Smooth muscle cell (in vitro differentiated cells): ENCODE measurements around the gene KCNMA1. TPM values are rescaled to one million over a fixed set of nuclear protein-coding genes. Genes with fewer than 3 reads are reported as not detected.

ENCODE experiments used
- DNase-seq: peaks from one replicate; lab custom pipeline; 2025; ENCODE audit not compliant: unreplicated experiment; lab: John Stamatoyannopoulos, UW
- H2AFZ ChIP-seq: fragments of 200-600 bp; sonication (generic); 2 replicates; pipeline ENCODE4 v1.6.0; 2016; ENCODE audit warnings: antibody characterized with exemption, low read depth, mild to moderate bottlenecking
- H3F3A ChIP-seq: fragments of 200-600 bp; sonication (generic); 2 replicates; pipeline ENCODE4 v1.6.0; 2017; ENCODE audit warnings: antibody characterized with exemption, low read depth
- H3K27ac ChIP-seq: fragments of 200-600 bp; sonication (generic); 2 replicates; pipeline ENCODE4 v1.5.1; 2016; ENCODE audit warnings: low read depth, mild to moderate bottlenecking
- H3K27me3 ChIP-seq: fragments of 200-600 bp; sonication (generic); 2 replicates; pipeline ENCODE4 v1.6.1; 2016; ENCODE audit warnings: low read depth, mild to moderate bottlenecking
- H3K36me3 ChIP-seq: fragments of 200-600 bp; sonication (generic); 2 replicates; pipeline ENCODE4 v1.5.1; 2016; ENCODE audit warnings: low read depth
- H3K4me1 ChIP-seq: fragments of 200-600 bp; sonication (generic); 2 replicates; pipeline ENCODE4 v1.5.1; 2016; ENCODE audit warnings: low read depth
- H3K4me2 ChIP-seq: fragments of 200-600 bp; sonication (generic); 2 replicates; pipeline ENCODE4 v1.6.0; 2016; ENCODE audit warnings: mild to moderate bottlenecking
- H3K4me3 ChIP-seq: fragments of 200-600 bp; sonication (generic); 2 replicates; pipeline ENCODE4 v1.5.1; 2016; ENCODE audit warnings: mild to moderate bottlenecking
- H3K79me2 ChIP-seq: fragments of 200-600 bp; sonication (generic); 2 replicates; pipeline ENCODE4 v1.6.0; 2016; ENCODE audit warnings: low read depth, mild to moderate bottlenecking
- H3K9ac ChIP-seq: fragments of 200-600 bp; sonication (generic); 2 replicates; pipeline ENCODE4 v1.6.0; 2016; ENCODE audit warnings: low read depth
- H3K9me3 ChIP-seq: fragments of 200-600 bp; sonication (generic); replicated peaks from 2 replicates; pipeline ENCODE4 v1.5.1; 2016; ENCODE audit warnings: low read depth
- H4K20me1 ChIP-seq: fragments of 200-600 bp; sonication (generic); 2 replicates; pipeline ENCODE4 v1.6.0; 2016; ENCODE audit warnings: low read depth
- CTCF ChIP-seq: fragments of 200-600 bp; sonication (generic); IDR thresholded peaks from 2 replicates; pipeline ENCODE4 v1.5.1; 2017; ENCODE audit warnings: borderline replicate concordance, mild to moderate bottlenecking, antibody characterized with exemption; ENCODE audit not compliant: insufficient read depth, poor library complexity, severe bottlenecking
- WGBS: methylation state at CpG from one replicate; pipeline ENCODE4 v1.1.7; 2016; ENCODE audit warnings: low lambda C conversion rate; 5-methylcytosine and 5-hydroxymethylcytosine counted together
- polyA plus RNA-seq: library from polyadenylated mRNA; unstranded; fragments of >200 nt; fragmentation: Nextera tagmentation; extraction: Ambion mirVana; gene quantifications from 2 replicates; pipeline ENCODE4 v1.2.1, GENCODE V29; 2016
- total RNA-seq: library from RNA; depleted of rRNA; stranded (reverse); fragments of >200 nt; gene quantifications from 2 replicates; pipeline ENCODE4 v1.2.3, GENCODE V29; 2014

Gene KCNMA1
- total and polyA plus RNA-seq, 2 experiments from 2014 or later = 9.1 to 23.4 TPM

- H3K4me3 ChIP-seq = no peak overlapping the region
- H3K4me2 ChIP-seq = peak overlapping the region; percentile 37
- H3K36me3 ChIP-seq = no peaks in the 10 kb centered on the region
- H3K27ac ChIP-seq = peak overlapping the region; percentile 43
- H3K4me1 ChIP-seq = peaks cover 16% of the 10 kb centered on the region
- no peak overlapping the region for H2AFZ ChIP-seq
- no peaks in the 10 kb centered on the region for H3K9me3 ChIP-seq
- no peaks in the 10 kb centered on the region for H3K27me3 ChIP-seq
- H4K20me1 ChIP-seq = no peaks in the 10 kb centered on the region
- no peaks in the 10 kb centered on the region for H3K79me2 ChIP-seq
- peaks cover 13% of the 10 kb centered on the region for H3F3A ChIP-seq
- DNase-seq = no peak
- WGBS = 22% methylated on average over 6 of the region's 6 CpGs
- H3K9ac ChIP-seq = no peak overlapping the region
- TF ChIP-seq CTCF = no peak
These were observed 244.8 kb downstream of the KCNMA1 start for GRCh38 chr10:77392851-77393250.

- Histone ChIP-seq H3K9ac (no peak overlapping the region), H3K4me2 (peak overlapping the region; percentile 37), H3K79me2 (no peaks in the 10 kb centered on the region), H3K4me3 (no peak overlapping the region), H4K20me1 (no peaks in the 10 kb centered on the region), H3K27ac (peak overlapping the region; percentile 43), H2AFZ (no peak overlapping the region), H3K36me3 (no peaks in the 10 kb centered on the region), H3K9me3 (no peaks in the 10 kb centered on the region), H3K4me1 (peaks cover 17% of the 10 kb centered on the region), H3K27me3 (no peaks in the 10 kb centered on the region), H3F3A (peaks cover 13% of the 10 kb centered on the region)
- no peak for DNase-seq
- TF ChIP-seq CTCF = no peak
- 92% methylated on average over 2 of the region's 2 CpGs for WGBS
These were observed 245.3 kb downstream of the KCNMA1 start for GRCh38 chr10:77392236-77392721.

DNA sequence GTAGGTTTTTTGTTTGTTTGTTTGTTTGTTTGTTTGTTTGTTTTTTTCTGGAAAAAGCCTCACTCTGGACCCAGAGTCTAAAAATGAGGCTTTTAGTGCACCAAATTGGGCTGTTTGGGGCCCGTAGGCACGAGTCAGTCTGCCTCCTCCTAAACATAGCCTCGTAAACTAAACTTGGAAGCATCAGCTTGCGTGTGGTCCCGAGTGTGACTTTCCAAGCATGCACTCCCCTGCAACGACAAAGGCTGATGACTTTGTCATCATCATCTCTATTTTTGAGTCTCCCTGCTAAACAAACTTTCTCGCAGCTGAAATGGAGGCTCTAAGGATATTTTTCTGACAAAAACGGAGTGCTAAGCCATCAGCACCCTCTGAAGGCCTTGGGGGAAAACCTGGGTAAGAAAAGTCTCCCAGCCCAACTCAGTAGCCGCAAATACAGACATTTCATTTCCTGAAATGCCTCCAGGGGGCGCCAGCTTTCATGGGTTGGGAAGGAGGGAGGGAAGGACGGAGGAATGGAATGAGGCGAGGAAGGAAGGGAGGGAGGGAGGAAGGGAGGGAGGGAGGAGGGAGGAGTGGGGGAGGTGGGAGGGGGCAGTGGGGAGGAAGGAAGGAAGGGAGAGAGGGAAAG, 245.9 kb downstream of the KCNMA1 start:
- DNase-seq = peak; percentile 57
- no peaks in the 10 kb centered on the region for H3K79me2 ChIP-seq
- H3K36me3 ChIP-seq = no peaks in the 10 kb centered on the region
- no peaks in the 10 kb centered on the region for H3K9me3 ChIP-seq
- WGBS = 8% methylated on average over 11 of the region's 12 CpGs
- TF ChIP-seq CTCF = peak; percentile 70
- peak overlapping the region; percentile 55 for H2AFZ ChIP-seq
- no peak overlapping the region for H3K9ac ChIP-seq
- H3K4me3 ChIP-seq = no peak overlapping the region
- H3F3A ChIP-seq = peaks cover 16% of the 10 kb centered on the region
- H3K4me2 ChIP-seq = peak overlapping the region; percentile 81
- H3K4me1 ChIP-seq = peaks cover 23% of the 10 kb centered on the region
- peak overlapping the region; percentile 60 for H3K27ac ChIP-seq
- H3K27me3 ChIP-seq = no peaks in the 10 kb centered on the region
- H4K20me1 ChIP-seq = no peaks in the 10 kb centered on the region

- peak overlapping the region; percentile 81 for H3K4me2 ChIP-seq
- H3K4me1 ChIP-seq = peaks cover 25% of the 10 kb centered on the region
These were observed 247.1 kb downstream of the KCNMA1 start for GRCh38 chr10:77390481-77390891.

More at GRCh38 chr10:77390481-77390891, 247.1 kb downstream of the KCNMA1 start:
- 39% methylated on average over 2 of the region's 2 CpGs for WGBS
- H3K27ac ChIP-seq = peak overlapping the region; percentile 60
- TF ChIP-seq CTCF = no peak
- DNase-seq = no peak
- H3K36me3 ChIP-seq = no peaks in the 10 kb centered on the region
- no peaks in the 10 kb centered on the region for H3K9me3 ChIP-seq
- H3K27me3 ChIP-seq = no peaks in the 10 kb centered on the region
- no peaks in the 10 kb centered on the region for H4K20me1 ChIP-seq
- H3K4me3 ChIP-seq = no peak overlapping the region
- H2AFZ ChIP-seq = no peak overlapping the region
- H3K9ac ChIP-seq = no peak overlapping the region
- H3K79me2 ChIP-seq = no peaks in the 10 kb centered on the region
- peaks cover 22% of the 10 kb centered on the region for H3F3A ChIP-seq
